Stomach (tissue), 9 donors: Measurements from ENCODE around the gene SLC36A4. TPM values are rescaled to one million over a fixed set of nuclear protein-coding genes. Genes with fewer than 3 reads are reported as not detected.
"Not testable (repeated sequence)": the region's sequence is repeated elsewhere in the genome, so short reads cannot be mapped to it uniquely, and the experiment has no call there.

ENCODE experiments used
- DNase-seq, 2 donors: peaks; one replicate each; pipeline versions ENCODE4 v3.0.0 to v3.0.0-alpha.2; 2013 to 2019
- H3K27ac ChIP-seq, 5 donors: fragments of 200-600 bp in 4 of 5; sonication (generic) in 4 of 5; one replicate each; pipeline ENCODE4 v1.5.1; 2013 to 2019; ENCODE audit warnings: mild to moderate bottlenecking in 1 of 5, moderate library complexity in 1 of 5
- H3K27me3 ChIP-seq, 3 donors: fragments of 200-600 bp; sonication (generic); one replicate each; pipeline ENCODE4 v1.5.1; 2017 to 2019; ENCODE audit warnings: mixed run types in 1 of 3
- H3K36me3 ChIP-seq, 4 donors: fragments of 200-600 bp; sonication (generic); 1 replicate in 3 of 4; 2 replicates in 1 of 4; pipeline ENCODE4 v1.5.1; 2016 to 2019
- H3K4me1 ChIP-seq, 4 donors: fragments of 200-600 bp; sonication (generic); one replicate each; pipeline ENCODE4 v1.5.1; 2016 to 2019
- H3K4me3 ChIP-seq, 4 donors: fragments of 200-600 bp; sonication (generic) in 3 of 4; one replicate each; pipeline ENCODE4 v1.5.1; 2016 to 2019; ENCODE audit warnings: mild to moderate bottlenecking in 1 of 4
- H3K9me3 ChIP-seq, 4 donors: fragments of 200-600 bp; sonication (generic); one replicate each; pipeline ENCODE4 v1.5.1; 2016 to 2019
- EP300 ChIP-seq: sonication (generic); formaldehyde crosslinking; IDR thresholded peaks from one replicate; pipeline ENCODE4 v1.6.1; 2017; ENCODE audit warnings: antibody characterized with exemption
- POLR2A ChIP-seq, 4 donors: fragments of 450-650 bp; IDR thresholded peaks; one replicate each; pipeline ENCODE4 v1.6.1; 2016; ENCODE audit warnings: antibody characterized with exemption in 4 of 4, control low read depth in 2 of 4, mild to moderate bottlenecking in 1 of 4, moderate library complexity in 1 of 4
- POLR2AphosphoS5 ChIP-seq, 3 donors: sonication (generic); formaldehyde crosslinking; IDR thresholded peaks; one replicate each; pipeline ENCODE4 v1.6.1; 2016; ENCODE audit warnings: antibody characterized with exemption in 3 of 3
- WGBS, 5 donors: extraction: QIAGEN DNeasy Blood & Tissue Kit in 3 of 5; methylation state at CpG; one replicate each; pipeline versions ENCODE4 v1.1.5 to v1.1.7; 2013 to 2018; 5-methylcytosine and 5-hydroxymethylcytosine counted together
- intact Hi-C: fragments of 100-400 bp; cut with DNase I; formaldehyde crosslinking; loops from one replicate; pipeline ENCODE4 v1.15.1; 2023; ENCODE audit warnings: low total_unique reads
- polyA plus RNA-seq, 3 donors: library from polyadenylated mRNA; stranded (reverse); fragments of 200-250 nt; gene quantifications; one replicate each; pipeline ENCODE4 v1.2.3, GENCODE V29; 2013
- total RNA-seq, 5 donors: library from RNA; depleted of rRNA; stranded (reverse); fragments of >200 nt; gene quantifications; one replicate each; pipeline versions ENCODE4 v1.1.0 to v1.2.3, GENCODE V29; 2014 to 2016
- TF ChIP-seq, protein P1 (sequence below), 7 experiments: fragments of 450-650 bp in 4 of 7; fragments of 200-600 bp in 3 of 7; sonication (generic) in 3 of 7; IDR thresholded peaks; one replicate each; pipeline ENCODE4 v1.5.1; 2016 to 2019; ENCODE audit warnings: antibody characterized with exemption in 7 of 7, control low read depth in 2 of 7, mild to moderate bottlenecking in 1 of 7
- donor health status: healthy with polysubstance abuse.
- donor health status: Bipolar disorder and iron deficiency.
- donor health status: healthy.

Gene SLC36A4
- total and polyA plus RNA-seq, 8 donors = 0.58 to 55.9 (median 5.9) TPM

DNA sequence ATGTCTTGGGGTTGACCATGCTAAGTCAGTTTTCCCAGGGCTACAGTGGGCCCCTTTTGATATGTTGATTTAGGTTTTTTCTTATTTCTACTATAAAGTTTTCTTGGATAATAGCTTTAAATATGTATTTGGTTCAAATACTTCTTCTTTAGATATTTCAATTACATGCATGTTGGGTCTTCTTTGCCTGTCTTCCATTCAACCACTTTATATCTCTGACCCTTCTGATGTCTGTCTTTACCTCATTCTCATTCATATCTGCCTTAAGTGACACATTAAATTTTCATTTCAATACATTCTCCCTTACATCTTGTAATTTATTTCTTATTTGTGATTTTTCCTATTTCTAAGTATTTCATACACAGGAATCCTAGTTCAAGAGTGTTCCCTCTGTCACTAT, 10.5 kb downstream of the SLC36A4 start:
- Histone ChIP-seq H3K4me1 (peaks cover 0 to 3% (median 0%) of the 10 kb centered on the region in 4 donors), H3K36me3 (peaks cover 0 to 33% (median 12%) of the 10 kb centered on the region in 4 donors), H3K27me3 (no peaks in the 10 kb centered on the region), H3K27ac (no peak overlapping the region), H3K4me3 (no peak overlapping the region), H3K9me3 (peaks cover 0 to 16% (median 10%) of the 10 kb centered on the region in 4 donors)
- TF ChIP-seq, protein P1, sequence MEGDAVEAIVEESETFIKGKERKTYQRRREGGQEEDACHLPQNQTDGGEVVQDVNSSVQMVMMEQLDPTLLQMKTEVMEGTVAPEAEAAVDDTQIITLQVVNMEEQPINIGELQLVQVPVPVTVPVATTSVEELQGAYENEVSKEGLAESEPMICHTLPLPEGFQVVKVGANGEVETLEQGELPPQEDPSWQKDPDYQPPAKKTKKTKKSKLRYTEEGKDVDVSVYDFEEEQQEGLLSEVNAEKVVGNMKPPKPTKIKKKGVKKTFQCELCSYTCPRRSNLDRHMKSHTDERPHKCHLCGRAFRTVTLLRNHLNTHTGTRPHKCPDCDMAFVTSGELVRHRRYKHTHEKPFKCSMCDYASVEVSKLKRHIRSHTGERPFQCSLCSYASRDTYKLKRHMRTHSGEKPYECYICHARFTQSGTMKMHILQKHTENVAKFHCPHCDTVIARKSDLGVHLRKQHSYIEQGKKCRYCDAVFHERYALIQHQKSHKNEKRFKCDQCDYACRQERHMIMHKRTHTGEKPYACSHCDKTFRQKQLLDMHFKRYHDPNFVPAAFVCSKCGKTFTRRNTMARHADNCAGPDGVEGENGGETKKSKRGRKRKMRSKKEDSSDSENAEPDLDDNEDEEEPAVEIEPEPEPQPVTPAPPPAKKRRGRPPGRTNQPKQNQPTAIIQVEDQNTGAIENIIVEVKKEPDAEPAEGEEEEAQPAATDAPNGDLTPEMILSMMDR (IDR thresholded peaks at IDR 0.05) = no peak
- intact Hi-C loops = no loop called here
- DNase-seq = no peak

DNA sequence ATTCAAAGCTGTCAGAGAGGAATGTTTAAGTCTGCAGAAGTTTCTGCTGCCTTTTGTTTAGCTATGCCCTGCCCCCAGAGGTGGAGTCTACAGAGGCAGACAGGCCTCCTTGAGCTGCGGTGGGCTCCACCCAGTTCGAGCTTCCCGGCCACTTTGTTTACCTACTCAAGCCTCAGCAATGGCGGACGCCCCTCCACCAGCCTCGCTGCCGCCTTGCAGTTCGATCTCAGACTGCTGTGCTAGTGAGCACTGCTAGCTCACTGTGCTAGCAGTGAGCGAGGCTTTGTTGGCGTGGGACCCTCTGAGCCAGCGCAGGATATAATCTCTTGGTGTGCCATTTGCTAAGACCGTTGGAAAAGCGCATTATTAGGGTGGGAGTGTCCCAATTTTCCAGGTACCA, 19.9 kb downstream of the SLC36A4 start:
- H3K9me3 ChIP-seq, H3K4me3 ChIP-seq, DNase-seq, H3K4me1 ChIP-seq, H3K27me3 ChIP-seq, intact Hi-C loops, H3K27ac ChIP-seq: not testable (repeated sequence)
- H3K36me3 ChIP-seq = peaks cover 15 to 56% (median 38%) of the 10 kb centered on the region in 4 donors
- WGBS, 5 donors = 91 to 94% (median 93%) methylated on average over 12 to 13 of the region's 13 CpGs

DNA sequence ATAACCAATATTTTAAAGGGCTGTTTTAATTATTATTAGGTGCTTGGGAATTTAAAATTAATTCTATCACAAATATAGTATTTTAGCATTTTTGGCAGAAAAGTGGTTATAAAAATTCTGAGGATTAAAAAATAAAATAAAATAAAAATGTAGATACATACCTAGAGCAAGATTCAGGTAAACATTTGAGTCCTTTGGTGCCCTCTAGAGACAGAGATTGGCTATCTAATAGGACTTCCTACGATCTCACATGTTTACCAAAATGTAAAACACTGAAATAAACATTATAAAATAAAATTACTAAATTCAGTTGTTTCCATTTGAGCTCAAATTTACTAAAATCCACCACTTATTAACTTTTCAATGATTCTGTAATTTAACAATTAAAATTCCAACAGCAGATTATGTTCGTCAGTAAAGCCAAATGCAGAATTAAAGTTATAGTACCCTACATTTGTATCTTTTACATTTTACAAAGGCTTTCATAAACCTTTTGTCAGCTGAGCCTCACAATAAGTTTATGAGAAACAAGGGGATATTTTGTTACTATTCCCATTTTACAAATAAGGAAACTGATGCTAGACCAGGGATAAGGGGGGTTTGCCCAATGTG, 27.7 kb downstream of the SLC36A4 start:
- Histone ChIP-seq H3K9me3 (no peaks in the 10 kb centered on the region), H3K27me3 (no peaks in the 10 kb centered on the region), H3K4me1 (no peaks in the 10 kb centered on the region), H3K27ac (no peak overlapping the region), H3K36me3 (peaks cover 0 to 22% (median 8%) of the 10 kb centered on the region in 4 donors), H3K4me3 (no peak overlapping the region)
- DNase-seq = peak in 1 of 2 donors; percentile 55
- intact Hi-C loops = no loop called here
- TF ChIP-seq, protein P1 (IDR thresholded peaks at IDR 0.05) = peak in 2 of 7 experiments; percentile 12 to 44
- no peak for TF ChIP-seq POLR2A (IDR thresholded peaks at IDR 0.05)
- TF ChIP-seq EP300 = no peak
- TF ChIP-seq POLR2AphosphoS5 (IDR thresholded peaks at IDR 0.05) = no peak
- WGBS, 5 donors = 31 to 49% (median 44%) methylated on average over 2 of the region's 2 CpGs

DNA sequence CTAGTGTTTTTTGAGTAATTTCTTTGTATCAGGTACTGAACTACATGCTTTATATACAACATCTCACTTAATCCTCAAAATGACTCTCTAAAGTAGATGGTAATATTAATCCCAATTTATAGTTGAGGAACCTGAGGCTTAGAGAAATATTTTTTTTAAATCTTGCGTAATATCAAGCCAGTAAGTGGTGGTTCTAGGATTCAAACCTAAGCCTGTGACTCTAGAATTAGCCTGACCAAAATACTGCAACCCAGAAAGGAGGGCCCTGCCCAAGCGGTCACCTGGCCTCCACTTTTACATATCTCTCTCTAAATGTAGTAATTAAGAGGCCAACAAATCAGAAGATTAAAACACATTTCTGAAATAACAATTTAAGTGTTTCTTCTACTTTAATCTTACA, 28.6 kb downstream of the SLC36A4 start:
- WGBS, 5 donors = 93 to 100% (median 97%) methylated on average over 2 of the region's 2 CpGs
- no peak overlapping the region for H3K27ac ChIP-seq

DNA sequence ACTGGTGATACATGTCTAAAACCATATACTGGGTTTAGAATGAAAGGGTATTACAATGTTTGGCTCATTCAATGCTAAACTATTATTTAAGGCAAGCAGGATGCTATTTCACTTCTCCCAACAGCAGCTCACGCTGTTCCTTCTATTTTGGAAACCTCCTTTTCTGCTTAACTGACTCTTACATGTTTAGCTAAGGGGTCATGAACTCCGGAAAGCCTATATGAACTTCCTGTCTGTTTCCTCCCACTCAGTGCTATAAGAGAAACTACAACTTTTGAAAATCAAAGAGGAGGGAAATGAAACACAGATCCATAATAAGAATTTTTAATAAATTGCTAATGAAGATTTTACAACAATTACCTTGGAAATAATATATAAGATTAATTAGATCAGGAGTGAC, 30.9 kb downstream of the SLC36A4 start:
- Histone ChIP-seq H3K9me3 (no peaks in the 10 kb centered on the region), H3K4me3 (no peak overlapping the region), H3K36me3 (peaks cover 0 to 50% (median 38%) of the 10 kb centered on the region in 4 donors), H3K4me1 (no peaks in the 10 kb centered on the region), H3K27ac (no peak overlapping the region), H3K27me3 (no peaks in the 10 kb centered on the region)
- TF ChIP-seq POLR2AphosphoS5 (IDR thresholded peaks at IDR 0.05) (no peak), POLR2A (IDR thresholded peaks at IDR 0.05) (no peak), EP300 (no peak)
- TF ChIP-seq, protein P1 (IDR thresholded peaks at IDR 0.05) = no peak
- 55 to 84% (median 75%) methylated on average over 2 of the region's 2 CpGs for WGBS, 5 donors
- DNase-seq = peak in 1 of 2 donors; percentile 13
- intact Hi-C loops = no loop called here

More for the DNA sequence above, 28.6 kb downstream of the SLC36A4 start:
- Histone ChIP-seq H3K4me1 (no peaks in the 10 kb centered on the region), H3K27me3 (no peaks in the 10 kb centered on the region), H3K36me3 (peaks cover 0 to 30% (median 17%) of the 10 kb centered on the region in 4 donors), H3K9me3 (no peaks in the 10 kb centered on the region), H3K4me3 (no peak overlapping the region)
- TF ChIP-seq, protein P1 (IDR thresholded peaks at IDR 0.05) = no peak
- TF ChIP-seq POLR2AphosphoS5 (IDR thresholded peaks at IDR 0.05) = no peak
- no peak for TF ChIP-seq POLR2A (IDR thresholded peaks at IDR 0.05)
- no peak for TF ChIP-seq EP300
- intact Hi-C loops = no loop called here
- no peak for DNase-seq
